ENCODE measurements around the gene PRAME. TPM values are rescaled to one million over a fixed set of nuclear protein-coding genes. Genes with fewer than 3 reads are reported as not detected.

Gene PRAME
- total RNA-seq, 1 donor from 2014 or later, result not detected

GRCh38 chr22:22569218-22569617, 10.2 kb upstream of the PRAME start:
- H3K4me3 Mint-ChIP-seq, result no peak overlapping the region
- H3K27me3 Mint-ChIP-seq (ENCODE audit: low read depth), result peaks cover 95% of the 10 kb centered on the region
- no peaks in the 10 kb centered on the region for H3K4me1 Mint-ChIP-seq
- TF ChIP-seq, protein P1, sequence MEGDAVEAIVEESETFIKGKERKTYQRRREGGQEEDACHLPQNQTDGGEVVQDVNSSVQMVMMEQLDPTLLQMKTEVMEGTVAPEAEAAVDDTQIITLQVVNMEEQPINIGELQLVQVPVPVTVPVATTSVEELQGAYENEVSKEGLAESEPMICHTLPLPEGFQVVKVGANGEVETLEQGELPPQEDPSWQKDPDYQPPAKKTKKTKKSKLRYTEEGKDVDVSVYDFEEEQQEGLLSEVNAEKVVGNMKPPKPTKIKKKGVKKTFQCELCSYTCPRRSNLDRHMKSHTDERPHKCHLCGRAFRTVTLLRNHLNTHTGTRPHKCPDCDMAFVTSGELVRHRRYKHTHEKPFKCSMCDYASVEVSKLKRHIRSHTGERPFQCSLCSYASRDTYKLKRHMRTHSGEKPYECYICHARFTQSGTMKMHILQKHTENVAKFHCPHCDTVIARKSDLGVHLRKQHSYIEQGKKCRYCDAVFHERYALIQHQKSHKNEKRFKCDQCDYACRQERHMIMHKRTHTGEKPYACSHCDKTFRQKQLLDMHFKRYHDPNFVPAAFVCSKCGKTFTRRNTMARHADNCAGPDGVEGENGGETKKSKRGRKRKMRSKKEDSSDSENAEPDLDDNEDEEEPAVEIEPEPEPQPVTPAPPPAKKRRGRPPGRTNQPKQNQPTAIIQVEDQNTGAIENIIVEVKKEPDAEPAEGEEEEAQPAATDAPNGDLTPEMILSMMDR (IDR thresholded peaks at IDR 0.05; ENCODE audit: unreplicated experiment), result no peak
- no peak for DNase-seq (ENCODE audit: low spot score in 2 of 2, unreplicated experiment in 2 of 2)
- H3K27ac Mint-ChIP-seq, result no peak overlapping the region
- H3K9me3 Mint-ChIP-seq, result peaks cover 6% of the 10 kb centered on the region
- no peaks in the 10 kb centered on the region for H3K36me3 Mint-ChIP-seq

DNA sequence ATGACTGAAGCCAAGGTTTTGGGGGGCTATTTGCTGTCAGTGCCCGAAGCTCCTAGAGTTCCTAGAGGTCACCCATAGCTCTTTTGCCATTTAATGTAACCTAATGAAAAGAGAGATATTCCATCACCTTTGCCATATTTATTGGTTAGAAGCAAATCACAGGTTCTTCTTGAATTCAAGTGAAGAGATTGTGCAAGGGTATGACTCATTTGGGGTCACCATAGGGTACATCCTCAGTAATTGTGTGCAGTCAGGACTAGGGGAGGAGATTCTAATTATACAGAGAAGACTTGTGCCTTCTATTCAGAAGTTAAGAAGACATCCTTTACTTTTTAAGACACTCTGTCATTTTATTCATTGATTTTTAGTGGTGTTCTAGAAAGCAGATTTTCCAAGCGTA, 6.9 kb upstream of the PRAME start:
- H3K27ac Mint-ChIP-seq, result no peak overlapping the region
- no peaks in the 10 kb centered on the region for H3K4me1 Mint-ChIP-seq
- DNase-seq (ENCODE audit: low spot score in 2 of 2, unreplicated experiment in 2 of 2), result no peak
- peaks cover 75% of the 10 kb centered on the region for H3K27me3 Mint-ChIP-seq (ENCODE audit: low read depth)
- H3K9me3 Mint-ChIP-seq, result peaks cover 6% of the 10 kb centered on the region
- TF ChIP-seq, protein P1 (IDR thresholded peaks at IDR 0.05; ENCODE audit: unreplicated experiment), result no peak
- no peak overlapping the region for H3K4me3 Mint-ChIP-seq
- H3K36me3 Mint-ChIP-seq, result no peaks in the 10 kb centered on the region

GRCh38 chr22:22558071-22558971, 744 bp downstream of the PRAME start:
- no peak for DNase-seq (ENCODE audit: low spot score in 2 of 2, unreplicated experiment in 2 of 2)
- Mint-ChIP-seq H3K4me1 (no peaks in the 10 kb centered on the region), H3K4me3 (no peak overlapping the region), H3K9me3 (no peaks in the 10 kb centered on the region), H3K27me3 (ENCODE audit: low read depth) (peaks cover 21% of the 10 kb centered on the region), H3K36me3 (no peaks in the 10 kb centered on the region), H3K27ac (no peak overlapping the region)
- TF ChIP-seq, protein P1 (IDR thresholded peaks at IDR 0.05; ENCODE audit: unreplicated experiment), result no peak

GRCh38 chr22:22556995-22557925, 1.8 kb downstream of the PRAME start:
- no peak for DNase-seq (ENCODE audit: low spot score in 2 of 2, unreplicated experiment in 2 of 2)
- H3K4me3 Mint-ChIP-seq, result no peak overlapping the region
- TF ChIP-seq, protein P1 (IDR thresholded peaks at IDR 0.05; ENCODE audit: unreplicated experiment), result no peak
- peaks cover 26% of the 10 kb centered on the region for H3K27me3 Mint-ChIP-seq (ENCODE audit: low read depth)
- H3K9me3 Mint-ChIP-seq, result no peaks in the 10 kb centered on the region
- no peaks in the 10 kb centered on the region for H3K36me3 Mint-ChIP-seq
- H3K4me1 Mint-ChIP-seq, result no peaks in the 10 kb centered on the region
- no peak overlapping the region for H3K27ac Mint-ChIP-seq

GRCh38 chr22:22556578-22556977, 2.5 kb downstream of the PRAME start:
- H3K4me1 Mint-ChIP-seq, result no peaks in the 10 kb centered on the region
- DNase-seq (ENCODE audit: low spot score in 2 of 2, unreplicated experiment in 2 of 2), result no peak
- H3K36me3 Mint-ChIP-seq, result no peaks in the 10 kb centered on the region
- no peak overlapping the region for H3K4me3 Mint-ChIP-seq
- H3K27me3 Mint-ChIP-seq (ENCODE audit: low read depth), result peaks cover 26% of the 10 kb centered on the region
- no peaks in the 10 kb centered on the region for H3K9me3 Mint-ChIP-seq
- TF ChIP-seq, protein P1 (IDR thresholded peaks at IDR 0.05; ENCODE audit: unreplicated experiment), result no peak
- no peak overlapping the region for H3K27ac Mint-ChIP-seq
